ENCODE measurements around the gene PAH.

The PAH gene

GRCh38 chr12:102808412-102808811 is 108.6 kb downstream of the PAH start:
- H3K4me3 ChIP-seq (ENCODE audit: low read length), result no peak overlapping the region
- no peak overlapping the region for H3K27ac ChIP-seq (ENCODE audit: low read length)
- no peak overlapping the region for H3K9ac ChIP-seq (ENCODE audit: low read length)
- no peaks in the 10 kb centered on the region for H3K9me3 ChIP-seq (ENCODE audit: control insufficient read depth, low read depth, low read length)
- peaks cover 11% of the 10 kb centered on the region for H3K4me1 ChIP-seq (ENCODE audit: control insufficient read depth, low read depth, low read length)
- no peaks in the 10 kb centered on the region for H3K36me3 ChIP-seq (ENCODE audit: control insufficient read depth, low read depth, low read length)
- H3K27me3 ChIP-seq (ENCODE audit: control insufficient read depth, insufficient read depth, low read length), result no peaks in the 10 kb centered on the region

DNA sequence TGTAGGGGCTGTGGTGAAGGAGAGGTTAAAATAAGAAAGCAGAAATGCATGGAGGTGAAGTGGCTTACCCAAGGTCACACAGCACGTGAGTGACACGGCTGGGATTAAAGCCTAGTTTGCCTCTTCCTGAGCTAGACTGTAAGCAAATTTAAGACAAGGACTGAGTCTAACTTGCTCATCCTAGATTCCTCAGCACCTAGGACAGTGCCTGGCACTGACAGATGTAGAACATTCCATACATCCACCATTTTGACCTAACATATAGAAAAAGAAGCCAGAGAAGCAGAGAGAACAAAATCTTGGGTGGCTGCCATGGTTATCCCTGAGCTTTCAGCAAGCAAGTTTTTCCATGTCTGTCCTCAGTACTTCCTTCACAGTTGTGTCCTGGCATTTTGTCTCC is 110.5 kb downstream of the PAH start:
- no peak overlapping the region for H3K9ac ChIP-seq (ENCODE audit: low read length)

DNA sequence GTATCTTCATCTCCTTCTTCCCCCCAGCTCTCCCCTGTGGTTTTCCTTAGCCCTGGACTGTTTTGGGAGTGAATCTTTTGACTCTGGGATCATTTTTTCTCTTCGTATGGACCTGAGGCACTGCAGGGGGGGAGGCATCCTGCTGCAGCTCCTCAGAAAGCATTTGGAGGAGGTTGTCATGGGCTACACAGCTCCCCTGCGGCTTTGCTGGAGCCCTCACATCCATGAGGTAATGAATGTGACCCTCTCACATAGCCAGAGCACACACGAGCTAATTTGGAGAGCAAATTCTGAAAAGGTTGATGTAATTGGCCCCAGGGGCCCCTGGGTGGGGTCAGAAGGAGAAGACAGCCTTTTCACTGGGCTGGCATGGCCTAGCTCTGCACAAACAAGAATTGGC is 110.9 kb downstream of the PAH start:
- Histone ChIP-seq H3K4me1 (ENCODE audit: control insufficient read depth, low read depth, low read length) (peaks cover 11% of the 10 kb centered on the region), H3K36me3 (ENCODE audit: control insufficient read depth, low read depth, low read length) (no peaks in the 10 kb centered on the region), H3K4me3 (ENCODE audit: low read length) (no peak overlapping the region), H3K9me3 (ENCODE audit: control insufficient read depth, low read depth, low read length) (no peaks in the 10 kb centered on the region), H3K27me3 (ENCODE audit: control insufficient read depth, insufficient read depth, low read length) (no peaks in the 10 kb centered on the region), H3K9ac (ENCODE audit: low read length) (no peak overlapping the region), H3K27ac (ENCODE audit: low read length) (no peak overlapping the region)

More for the DNA sequence above, 110.5 kb downstream of the PAH start:
- Histone ChIP-seq H3K36me3 (ENCODE audit: control insufficient read depth, low read depth, low read length) (no peaks in the 10 kb centered on the region), H3K4me1 (ENCODE audit: control insufficient read depth, low read depth, low read length) (peaks cover 11% of the 10 kb centered on the region), H3K27ac (ENCODE audit: low read length) (no peak overlapping the region), H3K4me3 (ENCODE audit: low read length) (no peak overlapping the region), H3K9me3 (ENCODE audit: control insufficient read depth, low read depth, low read length) (no peaks in the 10 kb centered on the region), H3K27me3 (ENCODE audit: control insufficient read depth, insufficient read depth, low read length) (no peaks in the 10 kb centered on the region)

DNA sequence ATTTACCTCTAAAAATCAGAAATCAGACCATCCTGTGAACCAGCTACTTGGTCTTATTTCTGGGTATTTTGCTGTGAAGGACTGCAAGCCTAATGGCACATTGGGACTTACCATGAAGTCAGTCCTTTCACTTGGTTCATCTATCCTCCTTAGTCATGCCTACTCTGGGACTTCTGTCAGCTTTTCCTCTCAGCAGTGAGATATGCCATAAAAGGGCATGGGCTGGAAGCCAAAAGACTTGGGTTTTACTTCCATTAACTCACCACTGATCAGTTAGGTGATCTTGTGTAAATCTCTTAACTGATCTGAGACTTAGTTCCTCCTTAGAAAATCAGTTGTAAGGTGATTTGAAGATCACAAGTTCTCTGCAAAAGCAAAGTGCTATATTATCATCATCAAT is 116.5 kb downstream of the PAH start:
- H3K9me3 ChIP-seq (ENCODE audit: control insufficient read depth, low read depth, low read length), result no peaks in the 10 kb centered on the region
- H3K27ac ChIP-seq (ENCODE audit: low read length), result no peak overlapping the region
- peaks cover 3% of the 10 kb centered on the region for H3K4me1 ChIP-seq (ENCODE audit: control insufficient read depth, low read depth, low read length)
- H3K4me3 ChIP-seq (ENCODE audit: low read length), result no peak overlapping the region
- no peak overlapping the region for H3K9ac ChIP-seq (ENCODE audit: low read length)
- H3K36me3 ChIP-seq (ENCODE audit: control insufficient read depth, low read depth, low read length), result no peaks in the 10 kb centered on the region
- H3K27me3 ChIP-seq (ENCODE audit: control insufficient read depth, insufficient read depth, low read length), result no peaks in the 10 kb centered on the region

DNA sequence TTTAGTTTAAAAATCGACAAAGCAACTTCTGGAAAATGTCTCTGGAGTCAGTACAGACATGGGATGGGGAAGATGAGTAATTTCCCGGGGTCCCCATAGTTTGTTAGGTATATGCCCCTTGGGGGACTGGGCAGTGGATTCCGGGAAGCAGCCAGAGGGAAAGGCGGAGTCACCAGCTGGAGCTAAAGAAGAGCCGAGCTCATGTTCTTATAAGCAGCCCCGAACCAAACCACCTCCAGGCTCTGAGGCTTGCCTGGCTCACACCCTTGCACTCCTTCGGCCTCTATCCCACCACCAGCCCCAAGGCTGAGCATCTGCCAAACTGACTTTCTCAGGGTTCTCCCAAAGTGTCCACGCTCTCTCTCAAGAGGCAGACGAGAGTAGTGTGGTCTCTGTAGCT is 117.8 kb downstream of the PAH start:
- Histone ChIP-seq H3K27ac (ENCODE audit: low read length) (no peak overlapping the region), H3K9me3 (ENCODE audit: control insufficient read depth, low read depth, low read length) (no peaks in the 10 kb centered on the region), H3K4me1 (ENCODE audit: control insufficient read depth, low read depth, low read length) (no peaks in the 10 kb centered on the region), H3K36me3 (ENCODE audit: control insufficient read depth, low read depth, low read length) (no peaks in the 10 kb centered on the region), H3K4me3 (ENCODE audit: low read length) (no peak overlapping the region), H3K27me3 (ENCODE audit: control insufficient read depth, insufficient read depth, low read length) (no peaks in the 10 kb centered on the region), H3K9ac (ENCODE audit: low read length) (no peak overlapping the region)

GRCh38 chr12:102797528-102797927 is 119.5 kb downstream of the PAH start:
- H3K27me3 ChIP-seq (ENCODE audit: control insufficient read depth, insufficient read depth, low read length), result no peaks in the 10 kb centered on the region
- H3K9me3 ChIP-seq (ENCODE audit: control insufficient read depth, low read depth, low read length), result no peaks in the 10 kb centered on the region
- no peak overlapping the region for H3K27ac ChIP-seq (ENCODE audit: low read length)
- H3K4me3 ChIP-seq (ENCODE audit: low read length), result no peak overlapping the region
- H3K9ac ChIP-seq (ENCODE audit: low read length), result no peak overlapping the region
- no peaks in the 10 kb centered on the region for H3K36me3 ChIP-seq (ENCODE audit: control insufficient read depth, low read depth, low read length)
- H3K4me1 ChIP-seq (ENCODE audit: control insufficient read depth, low read depth, low read length), result no peaks in the 10 kb centered on the region

DNA sequence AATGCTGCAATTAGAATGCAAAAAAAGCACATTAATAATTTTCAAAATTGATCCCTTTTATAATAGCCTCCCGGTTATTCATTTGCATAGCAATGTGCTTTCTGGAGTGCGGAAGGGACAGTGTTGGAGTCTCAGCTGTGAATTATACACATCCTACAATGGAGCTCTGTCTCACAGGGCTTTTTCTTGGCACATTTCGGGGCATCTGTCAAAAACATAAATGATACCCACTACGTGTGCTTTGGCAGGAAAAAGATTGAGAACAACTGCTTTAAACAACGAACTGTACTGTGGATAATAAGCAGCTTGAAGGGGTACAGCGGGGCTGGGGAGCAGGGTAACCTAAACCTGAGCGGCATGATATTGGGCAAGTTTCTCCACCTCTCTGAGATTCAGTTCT is 123.1 kb downstream of the PAH start:
- H3K36me3 ChIP-seq (ENCODE audit: control insufficient read depth, low read depth, low read length), result no peaks in the 10 kb centered on the region
- no peaks in the 10 kb centered on the region for H3K9me3 ChIP-seq (ENCODE audit: control insufficient read depth, low read depth, low read length)
- no peak overlapping the region for H3K9ac ChIP-seq (ENCODE audit: low read length)
- H3K4me1 ChIP-seq (ENCODE audit: control insufficient read depth, low read depth, low read length), result no peaks in the 10 kb centered on the region
- no peak overlapping the region for H3K27ac ChIP-seq (ENCODE audit: low read length)
- H3K4me3 ChIP-seq (ENCODE audit: low read length), result no peak overlapping the region
- H3K27me3 ChIP-seq (ENCODE audit: control insufficient read depth, insufficient read depth, low read length), result no peaks in the 10 kb centered on the region

Measured in iPS-18a (cell line).